Activated CD8-positive, alpha-beta T cell treated with anti-CD3 and anti-CD28 coated beads for 36 hours (primary cell): Measurements from ENCODE around the gene KIR2DL1. TPM values are rescaled to one million over a fixed set of nuclear protein-coding genes. Genes with fewer than 3 reads are reported as not detected.
"Not testable (repeated sequence)": the region's sequence is repeated elsewhere in the genome, so short reads cannot be mapped to it uniquely, and the experiment has no call there.

Experiments used
- ATAC-seq: fragments of 200-7000 bp; cut with Tn5 transposase; one replicate; pipeline ENCODE4 v1.10.0; 2021; ENCODE audit warnings: mild to moderate bottlenecking, moderate library complexity
- CTCF ChIA-PET: fragments of 350-600 bp; sonication (Branson Sonifier 250); formaldehyde crosslinking; loops from one replicate; lab custom pipeline; 2021; ENCODE audit warnings: antibody characterized with exemption; lab: Charles Lee
- POLR2A ChIA-PET: fragments of 350-600 bp; sonication (Branson Sonifier 250); formaldehyde crosslinking; loops from one replicate; lab custom pipeline; 2021; ENCODE audit warnings: antibody characterized with exemption; lab: Charles Lee
- DNase-seq: peaks from one replicate; pipeline ENCODE4 v3.0.0-alpha.2; 2020
- H3K27ac Mint-ChIP-seq: one replicate; pipeline ENCODE4 v1.8.0; 2021; ENCODE audit warnings: mild to moderate bottlenecking, mixed read lengths
- H3K27me3 Mint-ChIP-seq: one replicate; pipeline ENCODE4 v1.8.0; 2021; ENCODE audit warnings: mixed read lengths
- H3K36me3 Mint-ChIP-seq: one replicate; pipeline ENCODE4 v1.8.0; 2021; ENCODE audit warnings: low read depth, mixed read lengths
- H3K4me1 Mint-ChIP-seq: one replicate; pipeline ENCODE4 v1.8.0; 2021; ENCODE audit warnings: low read depth, mixed read lengths
- H3K4me3 Mint-ChIP-seq: one replicate; pipeline ENCODE4 v1.8.0; 2021; ENCODE audit warnings: mild to moderate bottlenecking, moderate library complexity, mixed read lengths
- H3K9me3 Mint-ChIP-seq: one replicate; pipeline ENCODE4 v1.8.0; 2021; ENCODE audit warnings: mixed read lengths
- intact Hi-C: fragments of 100-400 bp; cut with micrococcal nuclease; formaldehyde crosslinking; loops from one replicate; pipeline ENCODE4 v1.10.0; 2022
- total RNA-seq, 2 experiments: library from RNA; stranded (reverse); gene quantifications; one replicate each; pipeline ENCODE4 v1.2.3, GENCODE V29; 2021
- TF ChIP-seq, protein P1 (sequence below): fragments of 200-600 bp; IDR thresholded peaks from one replicate; pipeline ENCODE4 v1.8.0; 2022; ENCODE audit warnings: antibody characterized with exemption, mild to moderate bottlenecking

Gene KIR2DL1
- not detected for total RNA-seq

DNA sequence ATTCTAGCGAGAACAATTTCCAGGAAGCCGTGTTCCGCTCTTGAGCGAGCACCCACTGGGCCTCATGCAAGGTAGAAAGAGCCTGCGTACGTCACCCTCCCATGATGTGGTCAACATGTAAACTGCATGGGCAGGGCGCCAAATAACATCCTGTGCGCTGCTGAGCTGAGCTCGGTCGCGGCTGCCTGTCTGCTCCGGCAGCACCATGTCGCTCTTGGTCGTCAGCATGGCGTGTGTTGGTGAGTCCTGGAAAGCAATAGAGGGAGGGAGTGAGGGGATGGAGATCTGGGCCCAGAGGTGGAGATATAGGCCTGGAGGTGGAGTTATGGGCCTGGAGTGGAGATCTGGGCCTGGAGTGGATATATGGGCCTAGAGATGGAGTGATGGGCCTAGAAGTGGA is at the start of gene KIR2DL1:
Gene KIR2DL1 (plus strand): TSS at position 148 of the 400 bp plus-strand sequence. CDS start 58 bp downstream, at position 206.
- H3K27me3 Mint-ChIP-seq, H3K36me3 Mint-ChIP-seq, H3K4me1 Mint-ChIP-seq, ATAC-seq, H3K9me3 Mint-ChIP-seq, DNase-seq, H3K27ac Mint-ChIP-seq, H3K4me3 Mint-ChIP-seq, intact Hi-C loops, CTCF ChIA-PET, POLR2A ChIA-PET: not testable (repeated sequence)

DNA sequence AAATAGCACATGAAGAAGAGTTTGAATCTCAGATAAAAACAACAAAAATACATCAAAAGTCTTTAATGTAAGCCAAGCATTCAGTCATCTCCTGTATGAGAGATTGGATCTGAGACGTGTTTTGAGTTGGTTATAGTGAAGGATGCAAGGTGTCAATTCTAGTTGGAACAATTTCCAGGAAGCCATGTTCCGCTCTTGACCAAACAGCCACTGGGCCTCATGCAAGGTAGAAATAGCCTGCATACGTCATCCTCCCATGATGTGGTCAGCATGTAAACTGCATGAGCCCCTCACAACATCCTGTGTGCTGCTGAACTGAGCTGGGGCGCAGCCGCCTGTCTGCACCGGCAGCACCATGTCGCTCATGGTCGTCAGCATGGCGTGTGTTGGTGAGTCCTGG is 45.5 kb upstream of the KIR2DL1 start, which contains the start of gene KIR3DL3:
Gene KIR3DL3 (plus strand): TSS at position 301 of the 400 bp plus-strand sequence. CDS start 55 bp downstream, at position 356.
- Mint-ChIP-seq H3K27me3 (peaks cover 5% of the 10 kb centered on the region), H3K27ac (no peak within 1 kb of the TSS), H3K36me3 (no peaks in the 10 kb centered on the region), H3K4me1 (no peaks in the 10 kb centered on the region), H3K9me3 (peaks cover 14% of the 10 kb centered on the region), H3K4me3 (no peak within 1 kb of the TSS)
- DNase-seq (no peak), ATAC-seq (no peak)
- POLR2A ChIA-PET, result interaction anchor here (0.6 kb wide), 1 partner anchor 717 kb away, joined by 3 read pairs; no protein-coding TSS in a partner anchor
- CTCF ChIA-PET, result no interaction called here
- intact Hi-C loops, result no loop called here
- TF ChIP-seq, protein P1, sequence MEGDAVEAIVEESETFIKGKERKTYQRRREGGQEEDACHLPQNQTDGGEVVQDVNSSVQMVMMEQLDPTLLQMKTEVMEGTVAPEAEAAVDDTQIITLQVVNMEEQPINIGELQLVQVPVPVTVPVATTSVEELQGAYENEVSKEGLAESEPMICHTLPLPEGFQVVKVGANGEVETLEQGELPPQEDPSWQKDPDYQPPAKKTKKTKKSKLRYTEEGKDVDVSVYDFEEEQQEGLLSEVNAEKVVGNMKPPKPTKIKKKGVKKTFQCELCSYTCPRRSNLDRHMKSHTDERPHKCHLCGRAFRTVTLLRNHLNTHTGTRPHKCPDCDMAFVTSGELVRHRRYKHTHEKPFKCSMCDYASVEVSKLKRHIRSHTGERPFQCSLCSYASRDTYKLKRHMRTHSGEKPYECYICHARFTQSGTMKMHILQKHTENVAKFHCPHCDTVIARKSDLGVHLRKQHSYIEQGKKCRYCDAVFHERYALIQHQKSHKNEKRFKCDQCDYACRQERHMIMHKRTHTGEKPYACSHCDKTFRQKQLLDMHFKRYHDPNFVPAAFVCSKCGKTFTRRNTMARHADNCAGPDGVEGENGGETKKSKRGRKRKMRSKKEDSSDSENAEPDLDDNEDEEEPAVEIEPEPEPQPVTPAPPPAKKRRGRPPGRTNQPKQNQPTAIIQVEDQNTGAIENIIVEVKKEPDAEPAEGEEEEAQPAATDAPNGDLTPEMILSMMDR, result no peak

DNA sequence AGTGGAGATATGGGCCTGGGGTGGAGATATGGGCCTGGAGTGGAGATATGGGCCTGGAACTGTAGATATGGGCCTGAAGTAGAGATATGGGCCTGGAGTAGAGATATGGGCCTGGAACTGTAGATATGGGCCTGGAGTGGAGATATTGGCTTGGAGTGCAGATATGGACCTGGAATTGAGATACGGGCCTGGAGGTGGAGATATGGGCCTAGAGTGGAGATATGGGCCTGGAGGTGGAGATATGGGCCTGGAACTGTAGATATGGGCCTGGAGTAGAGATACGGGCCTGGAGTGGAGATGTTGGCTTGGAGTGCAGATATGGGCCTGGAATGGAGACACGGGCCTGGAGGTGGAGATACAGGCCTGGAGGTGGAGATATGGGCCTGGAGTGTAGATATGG is 44.9 kb upstream of the KIR2DL1 start:
- CTCF ChIA-PET, result no interaction called here
- no peaks in the 10 kb centered on the region for H3K4me1 Mint-ChIP-seq
- no peak overlapping the region for H3K4me3 Mint-ChIP-seq
- DNase-seq (no peak), ATAC-seq (no peak)
- H3K36me3 Mint-ChIP-seq, result no peaks in the 10 kb centered on the region
- peaks cover 5% of the 10 kb centered on the region for H3K27me3 Mint-ChIP-seq
- no peak overlapping the region for H3K27ac Mint-ChIP-seq
- POLR2A ChIA-PET, result no interaction called here
- TF ChIP-seq, protein P1, result no peak
- intact Hi-C loops, result no loop called here
- peaks cover 14% of the 10 kb centered on the region for H3K9me3 Mint-ChIP-seq

DNA sequence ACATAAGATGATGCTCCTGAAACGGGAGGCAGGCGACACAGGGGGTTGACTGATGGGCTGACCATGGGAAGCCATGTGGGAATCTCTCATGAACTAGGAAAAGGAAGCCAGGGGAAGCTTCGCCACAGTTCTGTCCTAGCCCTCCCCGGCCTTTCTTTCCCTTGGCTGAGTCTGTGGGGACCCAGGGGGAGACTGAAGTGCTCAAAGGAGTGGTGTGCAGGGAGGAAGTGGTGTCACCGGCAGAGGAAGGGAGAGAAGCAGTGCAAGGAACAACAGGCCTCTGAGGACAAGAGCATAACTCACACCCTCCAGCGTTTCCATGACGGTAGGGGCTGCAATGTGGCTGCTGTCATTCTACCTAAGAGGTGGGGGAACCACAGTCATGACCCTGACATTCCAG is 44.3 kb upstream of the KIR2DL1 start:
- DNase-seq, result no peak

DNA sequence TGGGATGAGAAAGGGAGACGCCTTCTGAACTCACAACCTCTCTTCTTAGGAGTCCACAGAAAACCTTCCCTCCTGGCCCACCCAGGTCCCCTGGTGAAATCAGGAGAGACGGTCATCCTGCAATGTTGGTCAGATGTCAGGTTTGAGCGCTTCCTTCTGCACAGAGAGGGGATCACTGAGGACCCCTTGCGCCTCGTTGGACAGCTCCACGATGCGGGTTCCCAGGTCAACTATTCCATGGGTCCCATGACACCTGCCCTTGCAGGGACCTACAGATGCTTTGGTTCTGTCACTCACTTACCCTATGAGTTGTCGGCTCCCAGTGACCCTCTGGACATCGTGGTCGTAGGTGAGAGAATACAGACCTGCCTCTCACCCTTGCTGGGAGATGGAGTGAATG is 42.0 kb upstream of the KIR2DL1 start:
- Mint-ChIP-seq H3K27me3 (peaks cover 5% of the 10 kb centered on the region), H3K36me3 (no peaks in the 10 kb centered on the region), H3K9me3 (peaks cover 6% of the 10 kb centered on the region), H3K4me3 (no peak overlapping the region), H3K27ac (no peak overlapping the region), H3K4me1 (no peaks in the 10 kb centered on the region)
- intact Hi-C loops, result no loop called here
- DNase-seq, result no peak
- CTCF ChIA-PET, result no interaction called here
- ATAC-seq, result no peak
- POLR2A ChIA-PET, result no interaction called here
- TF ChIP-seq, protein P1, result no peak

More for the DNA sequence above, 44.3 kb upstream of the KIR2DL1 start:
- ChIA-PET CTCF (no interaction called here), POLR2A (no interaction called here)
- no peaks in the 10 kb centered on the region for H3K4me1 Mint-ChIP-seq
- no peak overlapping the region for H3K27ac Mint-ChIP-seq
- intact Hi-C loops, result no loop called here
- TF ChIP-seq, protein P1, result no peak
- H3K9me3 Mint-ChIP-seq, result peaks cover 14% of the 10 kb centered on the region
- H3K27me3 Mint-ChIP-seq, result peaks cover 5% of the 10 kb centered on the region
- no peaks in the 10 kb centered on the region for H3K36me3 Mint-ChIP-seq
- ATAC-seq, result no peak
- H3K4me3 Mint-ChIP-seq, result no peak overlapping the region

DNA sequence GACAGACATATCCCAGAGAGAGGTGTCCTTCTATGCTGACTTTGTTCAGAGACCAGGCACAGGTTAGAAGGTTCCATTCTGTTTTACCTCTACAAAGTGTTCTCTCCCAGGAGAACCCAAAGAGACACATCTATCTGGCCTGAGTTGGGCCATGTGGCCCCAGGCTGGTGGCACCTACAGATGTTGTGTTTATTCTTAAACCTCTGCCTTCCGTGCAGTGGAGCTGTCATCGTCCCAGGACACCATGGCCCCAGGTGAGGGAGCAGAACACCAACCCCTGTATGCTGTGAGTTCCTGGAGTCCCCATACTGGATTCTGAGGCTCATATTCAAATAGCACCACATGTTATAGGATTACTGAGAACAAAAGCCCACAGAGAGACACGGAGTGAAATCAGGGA is 41.4 kb upstream of the KIR2DL1 start:
- Mint-ChIP-seq H3K36me3 (no peaks in the 10 kb centered on the region), H3K4me1 (no peaks in the 10 kb centered on the region), H3K4me3 (no peak overlapping the region), H3K27me3 (peaks cover 5% of the 10 kb centered on the region), H3K9me3 (peaks cover 4% of the 10 kb centered on the region), H3K27ac (no peak overlapping the region)
- no peak for DNase-seq
- TF ChIP-seq, protein P1, result no peak
- ChIA-PET POLR2A (no interaction called here), CTCF (no interaction called here)
- no peak for ATAC-seq
- intact Hi-C loops, result no loop called here
